GM12878 (cell line): ENCODE results near the gene ANKRD40CL.

Experiments used
- EZH2 ChIP-seq: IDR thresholded peaks from 2 replicates; pipeline ENCODE4 v1.6.1; 2012; ENCODE audit warnings: low read depth, mild to moderate bottlenecking, control low read depth, inconsistent platforms, low read length, borderline replicate concordance; ENCODE audit not compliant: control insufficient read depth
- MYC ChIP-seq: IDR thresholded peaks from 2 replicates; pipeline ENCODE4 v1.6.1; 2011; ENCODE audit warnings: mild to moderate bottlenecking, low read length, moderate library complexity, inconsistent platforms; ENCODE audit not compliant: insufficient read depth, insufficient replicate concordance, insufficient read length, severe bottlenecking
- POLR2A ChIP-seq: IDR thresholded peaks from 2 replicates; pipeline ENCODE4 v1.6.1; 2011; ENCODE audit warnings: low read depth, mild to moderate bottlenecking, low read length
- RAD51 ChIP-seq: fragments of 450-650 bp; IDR thresholded peaks from 2 replicates; pipeline ENCODE4 v1.6.1; 2016; ENCODE audit warnings: moderate library complexity, mild to moderate bottlenecking, inconsistent platforms
- TF ChIP-seq, protein P1 (sequence below): fragments of 450-650 bp; IDR thresholded peaks from 2 replicates; pipeline ENCODE4 v1.6.1; 2017; ENCODE audit warnings: mild to moderate bottlenecking
- TF ChIP-seq, protein P2 (sequence below): IDR thresholded peaks from 2 replicates; pipeline ENCODE4 v1.6.1; 2012; ENCODE audit warnings: mild to moderate bottlenecking, low read depth, low read length
- TF ChIP-seq, protein P3 (sequence below): fragments of 450-650 bp; IDR thresholded peaks from 2 replicates; pipeline ENCODE4 v1.6.1; 2016; ENCODE audit warnings: mild to moderate bottlenecking, moderate library complexity, borderline replicate concordance
- TF ChIP-seq, protein P4 (sequence below), 3 experiments: IDR thresholded peaks in 2 of 3; conservative IDR thresholded peaks in 1 of 3; 2 replicates each; pipeline ENCODE4 v1.5.1; 2011; ENCODE audit warnings: low read depth in 3 of 3, low read length in 3 of 3, mild to moderate bottlenecking in 3 of 3, control low read depth in 2 of 3, moderate library complexity in 2 of 3, inconsistent platforms in 1 of 3, mixed read lengths in 1 of 3; ENCODE audit not compliant: control insufficient read depth in 2 of 3, insufficient read depth in 1 of 3; ENCODE audit errors: extremely low read depth in 1 of 3

GRCh38 chr17:50754521-50754920, 12.8 kb downstream of the ANKRD40CL start:
- TF ChIP-seq, protein P1, sequence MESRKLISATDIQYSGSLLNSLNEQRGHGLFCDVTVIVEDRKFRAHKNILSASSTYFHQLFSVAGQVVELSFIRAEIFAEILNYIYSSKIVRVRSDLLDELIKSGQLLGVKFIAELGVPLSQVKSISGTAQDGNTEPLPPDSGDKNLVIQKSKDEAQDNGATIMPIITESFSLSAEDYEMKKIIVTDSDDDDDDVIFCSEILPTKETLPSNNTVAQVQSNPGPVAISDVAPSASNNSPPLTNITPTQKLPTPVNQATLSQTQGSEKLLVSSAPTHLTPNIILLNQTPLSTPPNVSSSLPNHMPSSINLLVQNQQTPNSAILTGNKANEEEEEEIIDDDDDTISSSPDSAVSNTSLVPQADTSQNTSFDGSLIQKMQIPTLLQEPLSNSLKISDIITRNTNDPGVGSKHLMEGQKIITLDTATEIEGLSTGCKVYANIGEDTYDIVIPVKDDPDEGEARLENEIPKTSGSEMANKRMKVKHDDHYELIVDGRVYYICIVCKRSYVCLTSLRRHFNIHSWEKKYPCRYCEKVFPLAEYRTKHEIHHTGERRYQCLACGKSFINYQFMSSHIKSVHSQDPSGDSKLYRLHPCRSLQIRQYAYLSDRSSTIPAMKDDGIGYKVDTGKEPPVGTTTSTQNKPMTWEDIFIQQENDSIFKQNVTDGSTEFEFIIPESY: no peak
- no peak for TF ChIP-seq MYC
- TF ChIP-seq, protein P2, sequence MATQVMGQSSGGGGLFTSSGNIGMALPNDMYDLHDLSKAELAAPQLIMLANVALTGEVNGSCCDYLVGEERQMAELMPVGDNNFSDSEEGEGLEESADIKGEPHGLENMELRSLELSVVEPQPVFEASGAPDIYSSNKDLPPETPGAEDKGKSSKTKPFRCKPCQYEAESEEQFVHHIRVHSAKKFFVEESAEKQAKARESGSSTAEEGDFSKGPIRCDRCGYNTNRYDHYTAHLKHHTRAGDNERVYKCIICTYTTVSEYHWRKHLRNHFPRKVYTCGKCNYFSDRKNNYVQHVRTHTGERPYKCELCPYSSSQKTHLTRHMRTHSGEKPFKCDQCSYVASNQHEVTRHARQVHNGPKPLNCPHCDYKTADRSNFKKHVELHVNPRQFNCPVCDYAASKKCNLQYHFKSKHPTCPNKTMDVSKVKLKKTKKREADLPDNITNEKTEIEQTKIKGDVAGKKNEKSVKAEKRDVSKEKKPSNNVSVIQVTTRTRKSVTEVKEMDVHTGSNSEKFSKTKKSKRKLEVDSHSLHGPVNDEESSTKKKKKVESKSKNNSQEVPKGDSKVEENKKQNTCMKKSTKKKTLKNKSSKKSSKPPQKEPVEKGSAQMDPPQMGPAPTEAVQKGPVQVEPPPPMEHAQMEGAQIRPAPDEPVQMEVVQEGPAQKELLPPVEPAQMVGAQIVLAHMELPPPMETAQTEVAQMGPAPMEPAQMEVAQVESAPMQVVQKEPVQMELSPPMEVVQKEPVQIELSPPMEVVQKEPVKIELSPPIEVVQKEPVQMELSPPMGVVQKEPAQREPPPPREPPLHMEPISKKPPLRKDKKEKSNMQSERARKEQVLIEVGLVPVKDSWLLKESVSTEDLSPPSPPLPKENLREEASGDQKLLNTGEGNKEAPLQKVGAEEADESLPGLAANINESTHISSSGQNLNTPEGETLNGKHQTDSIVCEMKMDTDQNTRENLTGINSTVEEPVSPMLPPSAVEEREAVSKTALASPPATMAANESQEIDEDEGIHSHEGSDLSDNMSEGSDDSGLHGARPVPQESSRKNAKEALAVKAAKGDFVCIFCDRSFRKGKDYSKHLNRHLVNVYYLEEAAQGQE: no peak
- TF ChIP-seq, protein P3, sequence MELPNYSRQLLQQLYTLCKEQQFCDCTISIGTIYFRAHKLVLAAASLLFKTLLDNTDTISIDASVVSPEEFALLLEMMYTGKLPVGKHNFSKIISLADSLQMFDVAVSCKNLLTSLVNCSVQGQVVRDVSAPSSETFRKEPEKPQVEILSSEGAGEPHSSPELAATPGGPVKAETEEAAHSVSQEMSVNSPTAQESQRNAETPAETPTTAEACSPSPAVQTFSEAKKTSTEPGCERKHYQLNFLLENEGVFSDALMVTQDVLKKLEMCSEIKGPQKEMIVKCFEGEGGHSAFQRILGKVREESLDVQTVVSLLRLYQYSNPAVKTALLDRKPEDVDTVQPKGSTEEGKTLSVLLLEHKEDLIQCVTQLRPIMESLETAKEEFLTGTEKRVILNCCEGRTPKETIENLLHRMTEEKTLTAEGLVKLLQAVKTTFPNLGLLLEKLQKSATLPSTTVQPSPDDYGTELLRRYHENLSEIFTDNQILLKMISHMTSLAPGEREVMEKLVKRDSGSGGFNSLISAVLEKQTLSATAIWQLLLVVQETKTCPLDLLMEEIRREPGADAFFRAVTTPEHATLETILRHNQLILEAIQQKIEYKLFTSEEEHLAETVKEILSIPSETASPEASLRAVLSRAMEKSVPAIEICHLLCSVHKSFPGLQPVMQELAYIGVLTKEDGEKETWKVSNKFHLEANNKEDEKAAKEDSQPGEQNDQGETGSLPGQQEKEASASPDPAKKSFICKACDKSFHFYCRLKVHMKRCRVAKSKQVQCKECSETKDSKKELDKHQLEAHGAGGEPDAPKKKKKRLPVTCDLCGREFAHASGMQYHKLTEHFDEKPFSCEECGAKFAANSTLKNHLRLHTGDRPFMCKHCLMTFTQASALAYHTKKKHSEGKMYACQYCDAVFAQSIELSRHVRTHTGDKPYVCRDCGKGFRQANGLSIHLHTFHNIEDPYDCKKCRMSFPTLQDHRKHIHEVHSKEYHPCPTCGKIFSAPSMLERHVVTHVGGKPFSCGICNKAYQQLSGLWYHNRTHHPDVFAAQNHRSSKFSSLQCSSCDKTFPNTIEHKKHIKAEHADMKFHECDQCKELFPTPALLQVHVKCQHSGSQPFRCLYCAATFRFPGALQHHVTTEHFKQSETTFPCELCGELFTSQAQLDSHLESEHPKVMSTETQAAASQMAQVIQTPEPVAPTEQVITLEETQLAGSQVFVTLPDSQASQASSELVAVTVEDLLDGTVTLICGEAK: no peak
- no peak for TF ChIP-seq RAD51
- TF ChIP-seq, protein P4, sequence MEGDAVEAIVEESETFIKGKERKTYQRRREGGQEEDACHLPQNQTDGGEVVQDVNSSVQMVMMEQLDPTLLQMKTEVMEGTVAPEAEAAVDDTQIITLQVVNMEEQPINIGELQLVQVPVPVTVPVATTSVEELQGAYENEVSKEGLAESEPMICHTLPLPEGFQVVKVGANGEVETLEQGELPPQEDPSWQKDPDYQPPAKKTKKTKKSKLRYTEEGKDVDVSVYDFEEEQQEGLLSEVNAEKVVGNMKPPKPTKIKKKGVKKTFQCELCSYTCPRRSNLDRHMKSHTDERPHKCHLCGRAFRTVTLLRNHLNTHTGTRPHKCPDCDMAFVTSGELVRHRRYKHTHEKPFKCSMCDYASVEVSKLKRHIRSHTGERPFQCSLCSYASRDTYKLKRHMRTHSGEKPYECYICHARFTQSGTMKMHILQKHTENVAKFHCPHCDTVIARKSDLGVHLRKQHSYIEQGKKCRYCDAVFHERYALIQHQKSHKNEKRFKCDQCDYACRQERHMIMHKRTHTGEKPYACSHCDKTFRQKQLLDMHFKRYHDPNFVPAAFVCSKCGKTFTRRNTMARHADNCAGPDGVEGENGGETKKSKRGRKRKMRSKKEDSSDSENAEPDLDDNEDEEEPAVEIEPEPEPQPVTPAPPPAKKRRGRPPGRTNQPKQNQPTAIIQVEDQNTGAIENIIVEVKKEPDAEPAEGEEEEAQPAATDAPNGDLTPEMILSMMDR (IDR thresholded peaks at IDR 0.05 in 2 of 3, conservative IDR thresholded peaks at IDR 0.05 in 1 of 3; ENCODE audit: control insufficient read depth in 2 of 3, extremely low read depth in 1 of 3, insufficient read depth in 1 of 3, low read depth in 3 of 3, low read length in 3 of 3): no peak
- no peak for TF ChIP-seq POLR2A
- TF ChIP-seq EZH2: no peak
